Brain microvascular endothelial cell (primary cell): ENCODE measurements around the gene GPR160.

Source experiments
- DNase-seq: peaks from one replicate; pipeline ENCODE4 v3.0.0-alpha.2; 2020
- H3K27ac ChIP-seq: fragments of 250-450 bp; sonication (Bioruptor Pico); 2 replicates; pipeline ENCODE4 v1.5.1; 2020; ENCODE audit warnings: mild to moderate bottlenecking, moderate library complexity
- H3K27me3 ChIP-seq: fragments of 250-450 bp; sonication (Bioruptor Pico); replicated peaks from 2 replicates; pipeline ENCODE4 v1.5.1; 2020; ENCODE audit warnings: mild to moderate bottlenecking
- H3K36me3 ChIP-seq: fragments of 250-450 bp; sonication (Bioruptor Pico); replicated peaks from 2 replicates; pipeline ENCODE4 v1.5.1; 2020; ENCODE audit warnings: mild to moderate bottlenecking
- H3K4me3 ChIP-seq: 2 replicates; pipeline ENCODE4 v1.5.1; 2011; ENCODE audit warnings: low read depth, mild to moderate bottlenecking, control low read depth, low read length, moderate library complexity
- in situ Hi-C: cut with HindIII; loops from 2 replicates; pipeline ENCODE4 v1.10.0; 2017; ENCODE audit warnings: low sequenced_read_pairs, low pct_ligation_motif_present
- TF ChIP-seq, protein P1 (sequence below): IDR thresholded peaks from 2 replicates; pipeline ENCODE4 v1.5.1; 2011; ENCODE audit warnings: low read depth, mild to moderate bottlenecking, moderate library complexity, low read length, control low read depth, inconsistent platforms; ENCODE audit errors: missing control alignments

Gene GPR160

GRCh38 chr3:170096342-170096741 is 58.5 kb downstream of the GPR160 start:
- in situ Hi-C loops, result no loop called here
- H3K36me3 ChIP-seq, result peaks cover 17% of the 10 kb centered on the region

DNA sequence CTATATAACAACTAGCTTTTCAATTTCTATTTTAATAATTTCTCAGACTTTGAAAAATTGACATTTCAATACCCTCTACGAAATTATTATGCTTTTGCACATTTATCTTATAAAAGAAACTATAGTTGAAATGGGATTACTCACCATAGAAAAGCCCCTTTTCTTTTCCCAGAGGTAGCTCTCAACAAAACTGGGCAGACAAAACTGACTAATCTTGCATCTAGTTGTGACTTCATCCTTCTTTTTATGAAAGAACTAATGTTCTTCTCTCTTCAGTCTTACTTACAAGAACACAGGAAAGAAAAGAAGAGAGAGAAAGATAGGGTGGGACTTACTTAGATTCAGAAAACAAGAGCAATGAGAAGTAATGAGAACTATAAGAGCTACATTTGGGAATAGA is 61.0 kb downstream of the GPR160 start:
- TF ChIP-seq, protein P1, sequence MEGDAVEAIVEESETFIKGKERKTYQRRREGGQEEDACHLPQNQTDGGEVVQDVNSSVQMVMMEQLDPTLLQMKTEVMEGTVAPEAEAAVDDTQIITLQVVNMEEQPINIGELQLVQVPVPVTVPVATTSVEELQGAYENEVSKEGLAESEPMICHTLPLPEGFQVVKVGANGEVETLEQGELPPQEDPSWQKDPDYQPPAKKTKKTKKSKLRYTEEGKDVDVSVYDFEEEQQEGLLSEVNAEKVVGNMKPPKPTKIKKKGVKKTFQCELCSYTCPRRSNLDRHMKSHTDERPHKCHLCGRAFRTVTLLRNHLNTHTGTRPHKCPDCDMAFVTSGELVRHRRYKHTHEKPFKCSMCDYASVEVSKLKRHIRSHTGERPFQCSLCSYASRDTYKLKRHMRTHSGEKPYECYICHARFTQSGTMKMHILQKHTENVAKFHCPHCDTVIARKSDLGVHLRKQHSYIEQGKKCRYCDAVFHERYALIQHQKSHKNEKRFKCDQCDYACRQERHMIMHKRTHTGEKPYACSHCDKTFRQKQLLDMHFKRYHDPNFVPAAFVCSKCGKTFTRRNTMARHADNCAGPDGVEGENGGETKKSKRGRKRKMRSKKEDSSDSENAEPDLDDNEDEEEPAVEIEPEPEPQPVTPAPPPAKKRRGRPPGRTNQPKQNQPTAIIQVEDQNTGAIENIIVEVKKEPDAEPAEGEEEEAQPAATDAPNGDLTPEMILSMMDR, result no peak
- H3K27ac ChIP-seq, result no peak overlapping the region
- H3K27me3 ChIP-seq, result no peaks in the 10 kb centered on the region
- in situ Hi-C loops, result no loop called here
- H3K36me3 ChIP-seq, result peaks cover 29% of the 10 kb centered on the region
- H3K4me3 ChIP-seq, result no peak overlapping the region
- no peak for DNase-seq

More at GRCh38 chr3:170096342-170096741, 58.5 kb downstream of the GPR160 start:
- DNase-seq, result no peak
- Histone ChIP-seq H3K27me3 (no peaks in the 10 kb centered on the region), H3K27ac (no peak overlapping the region), H3K4me3 (no peak overlapping the region)
- TF ChIP-seq, protein P1, result no peak

DNA sequence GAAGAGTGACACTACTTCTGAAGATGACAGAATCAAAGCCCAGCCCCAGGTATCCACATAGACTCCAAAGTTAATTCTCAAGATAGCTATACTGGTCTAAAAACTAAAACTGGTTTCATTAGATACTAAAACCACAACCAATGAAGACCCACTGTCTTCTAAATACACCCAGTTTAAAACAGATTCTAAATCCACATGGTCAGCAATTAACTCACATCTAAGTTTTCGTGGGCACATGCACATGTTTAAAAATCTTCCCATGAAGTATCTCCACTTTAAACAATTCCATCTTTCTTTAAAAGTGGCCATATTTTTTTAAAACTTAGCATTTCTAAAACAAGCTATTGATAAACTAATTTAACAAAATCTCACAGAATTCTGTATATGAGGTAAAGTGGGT is 63.1 kb downstream of the GPR160 start:
- H3K4me3 ChIP-seq, result no peak overlapping the region
- no peaks in the 10 kb centered on the region for H3K27me3 ChIP-seq
- in situ Hi-C loops, result no loop called here
- DNase-seq, result no peak
- TF ChIP-seq, protein P1, result no peak
- H3K27ac ChIP-seq, result no peak overlapping the region
- H3K36me3 ChIP-seq, result peaks cover 29% of the 10 kb centered on the region

GRCh38 chr3:170102431-170102830 is 64.6 kb downstream of the GPR160 start:
- TF ChIP-seq, protein P1, result no peak
- no peak for DNase-seq
- in situ Hi-C loops, result no loop called here
- Histone ChIP-seq H3K27ac (no peak overlapping the region), H3K27me3 (no peaks in the 10 kb centered on the region), H3K4me3 (no peak overlapping the region), H3K36me3 (peaks cover 23% of the 10 kb centered on the region)

DNA sequence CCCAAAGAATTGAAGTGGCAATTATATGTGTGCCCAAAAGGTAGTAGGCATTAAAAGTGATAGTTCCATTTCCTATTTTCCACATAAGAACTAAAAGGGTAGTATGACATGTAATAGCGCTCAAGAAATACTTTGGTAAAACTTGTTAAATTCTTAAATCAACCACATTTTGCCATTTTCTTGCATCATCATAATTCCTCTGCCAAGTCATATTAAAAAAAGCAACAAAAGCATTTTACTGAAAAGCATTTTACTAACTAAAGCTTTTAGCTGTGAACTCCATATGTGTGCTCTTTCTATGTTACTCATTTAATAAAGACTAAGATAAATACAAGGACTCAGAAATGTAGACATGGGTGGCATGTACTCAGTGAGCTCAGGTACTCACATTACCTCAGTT is 70.1 kb downstream of the GPR160 start:
- H3K36me3 ChIP-seq, result peaks cover 18% of the 10 kb centered on the region
- H3K4me3 ChIP-seq, result no peak overlapping the region
- H3K27me3 ChIP-seq, result no peaks in the 10 kb centered on the region
- no peak for DNase-seq
- in situ Hi-C loops, result no loop called here
- H3K27ac ChIP-seq, result no peak overlapping the region
- TF ChIP-seq, protein P1, result no peak

DNA sequence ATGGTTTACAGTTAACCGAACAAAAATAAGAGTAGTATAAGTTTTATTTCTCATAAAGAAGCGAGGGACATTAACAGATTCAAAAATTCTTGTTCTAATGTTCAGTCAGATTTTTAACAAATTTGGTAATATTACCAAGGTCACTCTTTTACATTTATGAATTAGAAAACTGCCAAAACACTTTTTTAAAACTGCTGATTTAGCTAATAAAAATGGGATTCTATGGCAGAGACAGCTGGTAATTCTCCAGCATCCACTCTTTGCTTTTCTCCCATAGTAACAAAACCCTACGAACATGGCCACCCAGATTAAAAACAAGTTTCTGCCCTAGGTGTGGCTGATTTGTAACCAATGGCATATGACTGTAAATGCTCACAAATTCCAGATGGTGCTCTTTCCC is 71.2 kb downstream of the GPR160 start:
- in situ Hi-C loops, result no loop called here
- H3K4me3 ChIP-seq, result no peak overlapping the region
- H3K36me3 ChIP-seq, result peaks cover 19% of the 10 kb centered on the region
- H3K27ac ChIP-seq, result no peak overlapping the region
- no peaks in the 10 kb centered on the region for H3K27me3 ChIP-seq
- TF ChIP-seq, protein P1, result no peak
- no peak for DNase-seq
